Sigmoid colon (tissue), 4 donors: ENCODE measurements around the gene UBE2E3.

Experiments used
- CTCF ChIP-seq, 4 experiments: fragments of 450-650 bp in 3 of 4; fragments of 200-600 bp in 1 of 4; IDR thresholded peaks; one replicate each; pipeline ENCODE4 v1.5.1; 2016 to 2019; ENCODE audit warnings: antibody characterized with exemption in 4 of 4, mild to moderate bottlenecking in 3 of 4, moderate library complexity in 2 of 4
- POLR2AphosphoS5 ChIP-seq, 4 donors: sonication (generic); formaldehyde crosslinking; IDR thresholded peaks; one replicate each; pipeline ENCODE4 v1.6.1; 2017; ENCODE audit warnings: antibody characterized with exemption in 4 of 4

- TF ChIP-seq CTCF (IDR thresholded peaks at IDR 0.05), result no peak
- TF ChIP-seq POLR2AphosphoS5 (IDR thresholded peaks at IDR 0.05), result no peak
Measured at GRCh38 chr2:180955101-180955500, 25.3 kb upstream of the UBE2E3 start.
